HEK293 (cell line): ENCODE data around the gene MEG3.

ENCODE experiments used
- CTCF ChIP-seq: fragments of 450-650 bp; formaldehyde crosslinking; IDR thresholded peaks from 2 replicates; pipeline ENCODE4 v1.5.1; 2016; ENCODE audit warnings: missing biosample characterization, missing genetic modification characterization
- ZBTB49 ChIP-seq: fragments of 450-650 bp; formaldehyde crosslinking; IDR thresholded peaks from 2 replicates; pipeline ENCODE4 v1.5.1; 2016; ENCODE audit warnings: missing biosample characterization, missing genetic modification characterization, low read depth
- ZNF629 ChIP-seq: fragments of 450-650 bp; formaldehyde crosslinking; IDR thresholded peaks from 2 replicates; pipeline ENCODE4 v1.5.1; 2017; ENCODE audit warnings: missing biosample characterization, missing genetic modification characterization
- ZSCAN5A ChIP-seq: fragments of 450-650 bp; formaldehyde crosslinking; IDR thresholded peaks from 2 replicates; pipeline ENCODE4 v1.5.1; 2016; ENCODE audit warnings: missing biosample characterization, missing genetic modification characterization
- TF ChIP-seq, protein P1 (sequence below): fragments of 450-650 bp; formaldehyde crosslinking; IDR thresholded peaks from 2 replicates; pipeline ENCODE4 v1.5.1; 2016; ENCODE audit warnings: missing biosample characterization, missing genetic modification characterization, low read depth
- TF ChIP-seq, protein P2 (sequence below): fragments of 450-650 bp; formaldehyde crosslinking; IDR thresholded peaks from 2 replicates; pipeline ENCODE4 v1.5.1; 2016; ENCODE audit warnings: missing biosample characterization, missing genetic modification characterization
- TF ChIP-seq, protein P3 (sequence below): sonication (generic); formaldehyde crosslinking; IDR thresholded peaks from 2 replicates; pipeline ENCODE4 v1.8.1; 2022; ENCODE audit warnings: mild to moderate bottlenecking, moderate library complexity, missing genetic modification reagents

DNA sequence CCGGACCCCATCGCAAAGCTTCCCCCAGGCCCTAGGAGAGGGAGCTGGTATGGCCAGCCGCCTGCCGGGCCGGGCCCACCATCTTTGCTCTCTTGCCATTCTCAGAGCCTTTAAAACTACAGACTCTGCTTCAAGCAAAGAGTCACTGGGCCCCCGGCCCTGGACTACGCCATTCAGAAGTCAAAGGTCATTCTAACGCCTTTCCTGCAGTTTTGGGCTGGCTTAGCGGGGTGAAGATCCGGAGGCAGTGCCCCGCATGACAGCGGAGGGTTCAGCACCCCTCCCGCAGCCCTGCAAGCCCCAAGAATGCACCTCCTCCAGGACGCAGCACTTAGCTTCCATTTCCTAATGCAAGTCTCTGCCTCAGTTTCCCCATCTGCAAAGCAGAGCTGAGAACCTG is 38.3 kb upstream of the MEG3 start:
- TF ChIP-seq ZBTB49 (tag by site-specific recombination) (no peak), ZNF629 (no peak), CTCF (no peak), ZSCAN5A (no peak)
- TF ChIP-seq, protein P1, sequence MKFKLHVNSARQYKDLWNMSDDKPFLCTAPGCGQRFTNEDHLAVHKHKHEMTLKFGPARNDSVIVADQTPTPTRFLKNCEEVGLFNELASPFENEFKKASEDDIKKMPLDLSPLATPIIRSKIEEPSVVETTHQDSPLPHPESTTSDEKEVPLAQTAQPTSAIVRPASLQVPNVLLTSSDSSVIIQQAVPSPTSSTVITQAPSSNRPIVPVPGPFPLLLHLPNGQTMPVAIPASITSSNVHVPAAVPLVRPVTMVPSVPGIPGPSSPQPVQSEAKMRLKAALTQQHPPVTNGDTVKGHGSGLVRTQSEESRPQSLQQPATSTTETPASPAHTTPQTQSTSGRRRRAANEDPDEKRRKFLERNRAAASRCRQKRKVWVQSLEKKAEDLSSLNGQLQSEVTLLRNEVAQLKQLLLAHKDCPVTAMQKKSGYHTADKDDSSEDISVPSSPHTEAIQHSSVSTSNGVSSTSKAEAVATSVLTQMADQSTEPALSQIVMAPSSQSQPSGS (tag by site-specific recombination): no peak
- TF ChIP-seq, protein P2, sequence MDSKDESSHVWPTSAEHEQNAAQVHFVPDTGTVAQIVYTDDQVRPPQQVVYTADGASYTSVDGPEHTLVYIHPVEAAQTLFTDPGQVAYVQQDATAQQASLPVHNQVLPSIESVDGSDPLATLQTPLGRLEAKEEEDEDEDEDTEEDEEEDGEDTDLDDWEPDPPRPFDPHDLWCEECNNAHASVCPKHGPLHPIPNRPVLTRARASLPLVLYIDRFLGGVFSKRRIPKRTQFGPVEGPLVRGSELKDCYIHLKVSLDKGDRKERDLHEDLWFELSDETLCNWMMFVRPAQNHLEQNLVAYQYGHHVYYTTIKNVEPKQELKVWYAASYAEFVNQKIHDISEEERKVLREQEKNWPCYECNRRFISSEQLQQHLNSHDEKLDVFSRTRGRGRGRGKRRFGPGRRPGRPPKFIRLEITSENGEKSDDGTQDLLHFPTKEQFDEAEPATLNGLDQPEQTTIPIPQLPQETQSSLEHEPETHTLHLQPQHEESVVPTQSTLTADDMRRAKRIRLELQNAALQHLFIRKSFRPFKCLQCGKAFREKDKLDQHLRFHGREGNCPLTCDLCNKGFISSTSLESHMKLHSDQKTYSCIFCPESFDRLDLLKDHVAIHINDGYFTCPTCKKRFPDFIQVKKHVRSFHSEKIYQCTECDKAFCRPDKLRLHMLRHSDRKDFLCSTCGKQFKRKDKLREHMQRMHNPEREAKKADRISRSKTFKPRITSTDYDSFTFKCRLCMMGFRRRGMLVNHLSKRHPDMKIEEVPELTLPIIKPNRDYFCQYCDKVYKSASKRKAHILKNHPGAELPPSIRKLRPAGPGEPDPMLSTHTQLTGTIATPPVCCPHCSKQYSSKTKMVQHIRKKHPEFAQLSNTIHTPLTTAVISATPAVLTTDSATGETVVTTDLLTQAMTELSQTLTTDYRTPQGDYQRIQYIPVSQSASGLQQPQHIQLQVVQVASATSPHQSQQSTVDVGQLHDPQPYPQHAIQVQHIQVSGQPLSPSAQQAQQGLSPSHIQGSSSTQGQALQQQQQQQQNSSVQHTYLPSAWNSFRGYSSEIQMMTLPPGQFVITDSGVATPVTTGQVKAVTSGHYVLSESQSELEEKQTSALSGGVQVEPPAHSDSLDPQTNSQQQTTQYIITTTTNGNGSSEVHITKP (tag by site-specific recombination): no peak
- TF ChIP-seq, protein P3, sequence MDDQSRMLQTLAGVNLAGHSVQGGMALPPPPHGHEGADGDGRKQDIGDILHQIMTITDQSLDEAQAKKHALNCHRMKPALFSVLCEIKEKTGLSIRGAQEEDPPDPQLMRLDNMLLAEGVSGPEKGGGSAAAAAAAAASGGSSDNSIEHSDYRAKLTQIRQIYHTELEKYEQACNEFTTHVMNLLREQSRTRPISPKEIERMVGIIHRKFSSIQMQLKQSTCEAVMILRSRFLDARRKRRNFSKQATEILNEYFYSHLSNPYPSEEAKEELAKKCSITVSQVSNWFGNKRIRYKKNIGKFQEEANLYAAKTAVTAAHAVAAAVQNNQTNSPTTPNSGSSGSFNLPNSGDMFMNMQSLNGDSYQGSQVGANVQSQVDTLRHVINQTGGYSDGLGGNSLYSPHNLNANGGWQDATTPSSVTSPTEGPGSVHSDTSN (CRISPR knock-in tag): no peak
